ENCODE measurements around the gene SLC34A3.

SLC34A3 gene

DNA sequence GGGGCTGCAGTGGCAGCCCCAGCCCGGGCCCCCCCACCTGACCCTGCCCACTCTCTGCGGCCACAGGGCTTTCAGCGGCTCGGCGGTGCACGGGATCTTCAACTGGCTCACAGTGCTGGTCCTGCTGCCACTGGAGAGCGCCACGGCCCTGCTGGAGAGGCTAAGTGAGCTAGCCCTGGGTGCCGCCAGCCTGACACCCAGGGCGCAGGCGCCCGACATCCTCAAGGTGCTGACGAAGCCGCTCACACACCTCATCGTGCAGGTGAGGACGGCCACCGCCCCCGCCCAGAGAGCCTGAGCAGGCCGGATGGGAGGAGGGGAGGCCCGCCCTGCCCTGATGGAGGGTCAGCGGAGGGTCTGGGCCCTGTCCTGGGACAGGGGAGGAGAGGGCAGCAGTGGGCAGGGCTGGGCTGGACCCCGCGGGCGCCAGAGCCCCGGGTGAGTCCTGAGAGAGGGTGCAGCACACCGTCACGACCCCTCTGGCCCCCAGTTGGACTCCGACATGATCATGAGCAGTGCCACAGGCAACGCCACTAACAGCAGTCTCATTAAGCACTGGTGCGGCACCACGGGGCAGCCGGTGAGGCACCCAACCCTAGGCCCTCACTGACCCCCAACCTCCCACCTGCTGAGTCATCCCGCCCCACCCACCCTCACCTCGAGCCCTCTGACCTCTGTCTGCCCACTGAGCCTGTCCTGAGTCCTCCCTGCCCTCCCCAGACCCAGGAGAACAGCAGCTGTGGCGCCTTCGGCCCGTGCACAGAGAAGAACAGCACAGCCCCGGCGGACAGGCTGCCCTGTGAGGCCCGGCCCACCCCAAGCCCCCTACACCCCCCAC, 2.7 kb downstream of the SLC34A3 start:
- in situ Hi-C loops (cut with HindIII; ENCODE audit: low pct_ligation_motif_present, low sequenced_read_pairs) = no loop called here
- Histone ChIP-seq H3K27me3 (replicated peaks) (no peaks in the 10 kb centered on the region), H3K27ac (no peak overlapping the region)

DNA sequence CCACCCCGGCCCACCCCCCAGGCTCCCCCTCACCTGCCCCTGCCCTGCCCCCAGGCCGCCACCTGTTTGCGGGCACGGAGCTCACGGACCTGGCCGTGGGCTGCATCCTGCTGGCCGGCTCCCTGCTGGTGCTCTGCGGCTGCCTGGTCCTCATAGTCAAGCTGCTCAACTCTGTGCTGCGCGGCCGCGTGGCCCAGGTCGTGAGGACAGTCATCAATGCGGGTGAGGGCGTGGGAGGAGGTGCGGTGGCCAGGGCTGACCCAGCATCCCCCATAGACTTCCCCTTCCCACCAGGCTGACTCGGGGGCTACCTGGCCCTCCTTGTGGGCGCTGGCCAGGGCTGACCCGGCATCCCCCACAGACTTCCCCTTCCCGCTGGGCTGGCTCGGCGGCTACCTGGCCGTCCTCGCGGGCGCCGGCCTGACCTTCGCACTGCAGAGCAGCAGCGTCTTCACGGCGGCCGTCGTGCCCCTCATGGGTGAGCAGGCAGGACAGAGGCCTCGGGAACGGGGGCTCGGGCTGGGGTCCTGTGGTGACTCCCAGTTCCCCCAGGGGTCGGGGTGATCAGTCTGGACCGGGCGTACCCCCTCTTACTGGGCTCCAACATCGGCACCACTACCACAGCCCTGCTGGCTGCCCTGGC, 3.5 kb downstream of the SLC34A3 start:
- H3K27ac ChIP-seq = no peak overlapping the region
- TF ChIP-seq, protein P1, sequence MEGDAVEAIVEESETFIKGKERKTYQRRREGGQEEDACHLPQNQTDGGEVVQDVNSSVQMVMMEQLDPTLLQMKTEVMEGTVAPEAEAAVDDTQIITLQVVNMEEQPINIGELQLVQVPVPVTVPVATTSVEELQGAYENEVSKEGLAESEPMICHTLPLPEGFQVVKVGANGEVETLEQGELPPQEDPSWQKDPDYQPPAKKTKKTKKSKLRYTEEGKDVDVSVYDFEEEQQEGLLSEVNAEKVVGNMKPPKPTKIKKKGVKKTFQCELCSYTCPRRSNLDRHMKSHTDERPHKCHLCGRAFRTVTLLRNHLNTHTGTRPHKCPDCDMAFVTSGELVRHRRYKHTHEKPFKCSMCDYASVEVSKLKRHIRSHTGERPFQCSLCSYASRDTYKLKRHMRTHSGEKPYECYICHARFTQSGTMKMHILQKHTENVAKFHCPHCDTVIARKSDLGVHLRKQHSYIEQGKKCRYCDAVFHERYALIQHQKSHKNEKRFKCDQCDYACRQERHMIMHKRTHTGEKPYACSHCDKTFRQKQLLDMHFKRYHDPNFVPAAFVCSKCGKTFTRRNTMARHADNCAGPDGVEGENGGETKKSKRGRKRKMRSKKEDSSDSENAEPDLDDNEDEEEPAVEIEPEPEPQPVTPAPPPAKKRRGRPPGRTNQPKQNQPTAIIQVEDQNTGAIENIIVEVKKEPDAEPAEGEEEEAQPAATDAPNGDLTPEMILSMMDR (IDR thresholded peaks at IDR 0.05; ENCODE audit: low read depth, low read length, missing control alignments) = no peak
- DNase-seq = no peak
- in situ Hi-C loops (cut with HindIII; ENCODE audit: low pct_ligation_motif_present, low sequenced_read_pairs) = no loop called here
- H3K27me3 ChIP-seq (replicated peaks) = no peaks in the 10 kb centered on the region
- H3K4me3 ChIP-seq (ENCODE audit: low read depth, low read length) = no peak overlapping the region
- no peaks in the 10 kb centered on the region for H3K36me3 ChIP-seq (replicated peaks)

More for the DNA sequence above, 2.7 kb downstream of the SLC34A3 start:
- H3K4me3 ChIP-seq (ENCODE audit: low read depth, low read length) = no peak overlapping the region
- no peaks in the 10 kb centered on the region for H3K36me3 ChIP-seq (replicated peaks)
- TF ChIP-seq, protein P1 (IDR thresholded peaks at IDR 0.05; ENCODE audit: low read depth, low read length, missing control alignments) = no peak
- no peak for DNase-seq

DNA sequence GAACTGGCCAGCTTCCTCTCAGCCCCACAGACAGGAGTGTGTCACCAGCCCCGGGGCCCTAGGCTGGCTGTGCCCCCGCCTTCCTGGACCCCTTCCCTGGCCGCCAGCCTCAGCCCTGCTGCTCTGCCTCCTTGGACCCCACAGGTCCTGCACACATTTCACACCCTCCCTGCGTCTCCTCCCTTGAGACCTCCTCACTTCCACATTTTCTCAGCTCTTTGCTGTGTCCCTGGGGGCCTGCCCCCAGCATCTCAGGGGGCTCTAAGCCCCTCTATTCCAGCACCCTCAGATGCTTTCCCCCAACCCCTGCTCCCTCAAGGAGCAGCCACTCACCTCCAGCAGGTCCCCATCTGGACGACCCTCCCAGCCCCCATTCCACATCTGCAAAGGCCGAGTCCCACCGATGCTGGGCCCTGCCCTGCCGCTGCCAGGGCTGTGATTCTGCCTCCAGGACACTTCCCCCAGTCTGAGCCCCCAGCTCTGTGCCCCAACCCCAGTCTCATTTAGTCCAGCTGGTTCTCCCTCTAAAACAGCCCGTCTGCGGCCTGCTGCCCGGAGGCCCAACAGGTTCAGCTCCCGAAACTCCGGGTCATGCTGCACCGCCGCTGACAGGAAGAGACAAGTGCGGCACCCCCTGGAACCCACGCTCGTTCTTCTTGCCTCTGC, 4.2 kb downstream of the SLC34A3 start:
- Histone ChIP-seq H3K36me3 (replicated peaks) (no peaks in the 10 kb centered on the region), H3K4me3 (ENCODE audit: low read depth, low read length) (no peak overlapping the region), H3K27ac (no peak overlapping the region), H3K27me3 (replicated peaks) (no peaks in the 10 kb centered on the region)
- in situ Hi-C loops (cut with HindIII; ENCODE audit: low pct_ligation_motif_present, low sequenced_read_pairs) = no loop called here
- TF ChIP-seq, protein P1 (IDR thresholded peaks at IDR 0.05; ENCODE audit: low read depth, low read length, missing control alignments) = no peak
- no peak for DNase-seq

DNA sequence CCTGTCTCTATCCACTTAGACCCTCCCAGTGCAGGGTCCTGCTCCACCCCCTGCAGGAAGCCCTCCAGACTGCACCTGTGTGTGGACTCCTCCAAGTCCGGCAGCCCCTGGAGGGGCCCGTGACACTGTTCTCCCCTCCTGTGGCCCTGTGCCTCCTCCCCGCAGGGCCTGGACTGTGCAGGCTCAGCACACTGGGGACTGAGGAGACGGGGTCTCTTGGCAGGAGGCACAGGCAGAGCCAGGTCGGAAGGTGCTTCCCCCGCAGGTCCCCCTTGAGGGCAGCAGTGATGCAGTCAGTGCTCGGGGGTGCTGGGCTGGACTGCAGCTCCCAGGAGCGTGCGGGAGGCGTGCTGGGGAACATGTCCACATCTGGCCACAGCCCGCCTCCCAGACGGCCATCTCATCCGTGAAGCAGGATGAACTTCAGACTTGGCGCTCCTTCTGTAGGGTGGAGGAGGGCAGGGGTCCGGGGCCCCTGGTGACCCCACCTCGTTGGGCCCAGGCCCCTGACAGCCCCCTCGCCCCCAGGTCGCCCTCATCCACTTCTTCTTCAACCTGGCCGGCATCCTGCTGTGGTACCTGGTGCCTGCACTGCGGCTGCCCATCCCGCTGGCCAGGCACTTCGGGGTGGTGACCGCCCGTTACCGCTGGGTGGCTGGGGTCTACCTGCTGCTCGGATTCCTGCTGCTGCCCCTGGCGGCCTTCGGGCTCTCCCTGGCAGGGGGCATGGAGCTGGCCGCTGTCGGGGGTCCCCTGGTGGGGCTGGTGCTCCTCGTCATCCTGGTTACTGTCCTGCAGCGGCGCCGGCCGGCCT, 4.9 kb downstream of the SLC34A3 start:
- no peak for DNase-seq
- Histone ChIP-seq H3K27ac (no peak overlapping the region), H3K4me3 (ENCODE audit: low read depth, low read length) (no peak overlapping the region), H3K36me3 (replicated peaks) (no peaks in the 10 kb centered on the region), H3K27me3 (replicated peaks) (no peaks in the 10 kb centered on the region)
- TF ChIP-seq, protein P1 (IDR thresholded peaks at IDR 0.05; ENCODE audit: low read depth, low read length, missing control alignments) = no peak
- in situ Hi-C loops (cut with HindIII; ENCODE audit: low pct_ligation_motif_present, low sequenced_read_pairs) = no loop called here

DNA sequence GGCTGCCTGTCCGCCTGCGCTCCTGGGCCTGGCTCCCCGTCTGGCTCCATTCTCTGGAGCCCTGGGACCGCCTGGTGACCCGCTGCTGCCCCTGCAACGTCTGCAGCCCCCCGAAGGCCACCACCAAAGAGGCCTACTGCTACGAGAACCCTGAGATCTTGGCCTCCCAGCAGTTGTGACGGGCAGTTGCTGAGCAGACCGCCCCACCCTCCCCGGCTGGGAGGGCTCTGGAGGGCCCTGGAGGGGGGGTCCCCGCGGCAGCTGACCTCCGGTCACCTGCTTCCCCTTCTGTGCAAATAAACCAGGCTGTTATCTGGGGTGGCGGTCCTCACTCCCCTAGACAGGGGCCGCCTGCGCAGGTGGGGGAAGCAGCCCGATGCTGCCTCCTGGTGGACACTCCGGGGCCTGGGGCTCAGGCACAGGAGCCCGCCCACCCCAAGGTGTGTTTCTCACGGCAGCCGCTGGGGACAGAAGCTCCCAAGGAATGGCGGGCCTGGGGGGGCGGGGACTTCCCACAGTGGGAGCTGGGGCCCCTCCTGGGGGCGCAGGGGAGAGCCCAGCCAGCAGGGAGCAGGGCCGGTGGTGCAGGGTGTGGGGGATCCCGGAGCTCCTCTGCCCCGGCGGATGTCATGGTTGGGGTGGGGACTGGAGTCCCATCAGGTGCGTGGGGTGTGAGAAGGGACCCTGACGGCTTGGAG, 5.7 kb downstream of the SLC34A3 start:
- in situ Hi-C loops (cut with HindIII; ENCODE audit: low pct_ligation_motif_present, low sequenced_read_pairs) = no loop called here
- Histone ChIP-seq H3K36me3 (replicated peaks) (no peaks in the 10 kb centered on the region), H3K27me3 (replicated peaks) (no peaks in the 10 kb centered on the region), H3K4me3 (ENCODE audit: low read depth, low read length) (no peak overlapping the region), H3K27ac (no peak overlapping the region)
- peak; percentile 60 for DNase-seq
- TF ChIP-seq, protein P1 (IDR thresholded peaks at IDR 0.05; ENCODE audit: low read depth, low read length, missing control alignments) = peak; percentile 100
